PFSK-1 (cell line): Measurements from ENCODE around the gene LAYN.

Source experiments
- FOXP2 ChIP-seq: optimal IDR thresholded peaks from 2 replicates; pipeline ENCODE3; 2011; ENCODE audit warnings: borderline replicate concordance, control low read depth, inconsistent platforms; ENCODE audit not compliant: insufficient read depth; ENCODE audit errors: extremely low read length, extremely low read depth
- POLR2AphosphoS5 ChIP-seq: IDR thresholded peaks from 2 replicates; pipeline ENCODE4 v1.6.1; 2012; ENCODE audit warnings: low read depth, mild to moderate bottlenecking, control low read depth, low read length, moderate library complexity
- REST ChIP-seq, 2 experiments: IDR thresholded peaks; 2 replicates each; pipeline versions ENCODE4 v1.6.1 to v1.8.0; 2011 to 2012; ENCODE audit warnings: low read depth in 2 of 2, low read length in 2 of 2, control low read depth in 1 of 2, inconsistent platforms in 1 of 2, mild to moderate bottlenecking in 1 of 2, moderate library complexity in 1 of 2; ENCODE audit not compliant: insufficient read depth in 1 of 2
- SIN3A ChIP-seq: IDR thresholded peaks from 2 replicates; pipeline ENCODE4 v1.6.1; 2012; ENCODE audit warnings: mild to moderate bottlenecking, low read length, moderate library complexity, borderline replicate concordance; ENCODE audit not compliant: insufficient read depth
- TAF1 ChIP-seq: IDR thresholded peaks from 2 replicates; pipeline ENCODE4 v1.6.1; 2012; ENCODE audit warnings: low read length, control low read depth, borderline replicate concordance; ENCODE audit not compliant: insufficient read depth

The LAYN gene

GRCh38 chr11:111581341-111581740, 40.8 kb downstream of the LAYN start:
- TF ChIP-seq POLR2AphosphoS5 (no peak), SIN3A (no peak), FOXP2 (no peak), REST (IDR thresholded peaks at IDR 0.05; ENCODE audit: insufficient read depth in 1 of 2, low read depth in 2 of 2, low read length in 2 of 2) (no peak), TAF1 (no peak)

GRCh38 chr11:111582163-111582562, 41.6 kb downstream of the LAYN start:
- TF ChIP-seq FOXP2 (no peak), POLR2AphosphoS5 (no peak), TAF1 (no peak), REST (IDR thresholded peaks at IDR 0.05; ENCODE audit: insufficient read depth in 1 of 2, low read depth in 2 of 2, low read length in 2 of 2) (no peak), SIN3A (no peak)

GRCh38 chr11:111582881-111583280, 42.4 kb downstream of the LAYN start:
- TF ChIP-seq FOXP2, result no peak
- TF ChIP-seq REST (IDR thresholded peaks at IDR 0.05; ENCODE audit: insufficient read depth in 1 of 2, low read depth in 2 of 2, low read length in 2 of 2), result no peak

GRCh38 chr11:111585371-111585770, 44.9 kb downstream of the LAYN start:
- no peak for TF ChIP-seq REST (IDR thresholded peaks at IDR 0.05; ENCODE audit: insufficient read depth in 1 of 2, low read depth in 2 of 2, low read length in 2 of 2)
- TF ChIP-seq TAF1, result no peak
- TF ChIP-seq SIN3A, result no peak
- no peak for TF ChIP-seq FOXP2
- no peak for TF ChIP-seq POLR2AphosphoS5

GRCh38 chr11:111586388-111586831, 45.9 kb downstream of the LAYN start:
- no peak for TF ChIP-seq REST (IDR thresholded peaks at IDR 0.05; ENCODE audit: insufficient read depth in 1 of 2, low read depth in 2 of 2, low read length in 2 of 2)
- TF ChIP-seq POLR2AphosphoS5, result no peak
- TF ChIP-seq FOXP2, result no peak
- no peak for TF ChIP-seq TAF1
